NCI-H748 (cell line): ENCODE measurements around the gene USP13.
A peak's percentile ranks its signal among the peaks of the same experiment; 100 is the strongest.
"Not testable (repeated sequence)": the region's sequence is repeated elsewhere in the genome, so short reads cannot be mapped to it uniquely, and the experiment has no call there.

ENCODE experiments used
- DNase-seq: peaks from one replicate; lab custom pipeline; 2025; ENCODE audit not compliant: unreplicated experiment; lab: John Stamatoyannopoulos, UW

USP13 gene

DNA sequence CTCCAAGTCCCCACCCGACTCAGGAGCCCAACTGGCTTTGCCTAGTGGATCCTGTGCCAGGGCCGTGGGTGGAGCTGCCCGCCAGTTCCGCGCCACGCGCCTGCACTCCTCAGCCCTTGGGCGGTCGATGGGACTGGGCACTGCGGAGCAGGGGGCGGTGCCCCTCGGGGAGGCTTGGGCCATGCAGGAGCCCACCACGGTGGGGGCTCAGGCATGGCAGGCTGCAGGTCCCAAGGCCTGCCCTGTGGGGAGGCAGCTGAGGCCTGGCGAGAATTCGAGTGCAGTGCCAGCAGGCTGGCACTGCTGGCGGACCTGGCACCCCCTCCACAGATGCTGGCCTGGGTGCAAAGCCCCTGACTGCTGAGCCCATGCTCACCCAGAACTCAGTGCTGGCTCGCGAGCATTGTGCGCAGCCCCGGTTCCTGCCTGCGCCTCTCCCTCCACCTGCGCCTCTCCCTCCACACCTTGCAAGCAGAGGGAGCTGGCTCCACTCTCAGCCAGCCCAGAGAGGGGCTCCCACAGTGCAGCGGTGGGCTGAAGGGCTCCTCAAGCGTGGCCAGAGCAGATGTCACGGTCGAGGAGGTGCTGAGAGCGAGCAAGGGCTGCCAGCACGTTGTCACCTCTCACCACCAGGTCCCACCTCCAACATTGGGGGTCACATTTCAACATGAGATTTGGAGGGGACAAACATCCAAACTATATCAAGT is 122.7 kb downstream of the USP13 start:
- DNase-seq: no peak

DNA sequence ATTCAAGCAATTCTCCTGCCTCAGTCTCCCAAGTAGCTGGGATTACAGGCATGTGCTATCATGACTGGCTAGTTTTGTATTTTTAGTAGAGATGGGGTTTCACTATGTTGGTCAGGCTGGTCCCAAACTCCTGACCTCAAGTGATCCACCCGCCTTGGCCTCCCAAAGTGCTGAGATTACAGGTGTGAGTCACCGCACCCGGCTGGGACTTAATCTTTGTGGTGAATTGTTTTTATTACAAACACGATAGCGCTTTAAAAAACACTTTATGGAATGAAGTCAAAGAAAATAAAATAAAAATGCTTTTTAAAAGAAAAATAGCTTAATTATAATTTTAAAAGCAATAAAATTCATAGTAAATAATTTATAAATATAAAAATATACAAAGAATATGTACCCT is 130.0 kb downstream of the USP13 start:
- not testable (repeated sequence) for DNase-seq

- DNase-seq: no peak
Observed at GRCh38 chr3:179788996-179789395, 136.2 kb downstream of the USP13 start.

- no peak for DNase-seq
Observed at GRCh38 chr3:179791793-179792192, 139.0 kb downstream of the USP13 start.

DNA sequence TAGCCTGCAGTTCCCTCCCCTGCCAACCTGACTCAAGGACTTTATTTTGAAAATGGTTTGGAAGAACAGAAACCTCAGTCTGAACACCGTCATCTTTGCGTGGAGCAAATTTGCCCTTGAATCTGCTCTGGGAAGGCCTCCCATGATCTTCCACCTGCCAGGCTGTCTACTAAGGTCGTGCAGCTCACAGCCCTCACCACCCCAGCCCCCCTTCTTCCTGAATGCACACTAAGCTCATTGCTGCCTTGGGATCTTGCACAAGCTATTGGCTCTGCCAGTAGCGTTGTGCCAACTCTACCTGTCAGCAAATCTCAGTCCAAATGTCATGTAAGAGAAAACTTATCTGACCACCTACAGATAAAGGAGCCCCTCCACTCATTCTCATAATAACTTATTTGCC is 141.5 kb downstream of the USP13 start:
- no peak for DNase-seq

DNA sequence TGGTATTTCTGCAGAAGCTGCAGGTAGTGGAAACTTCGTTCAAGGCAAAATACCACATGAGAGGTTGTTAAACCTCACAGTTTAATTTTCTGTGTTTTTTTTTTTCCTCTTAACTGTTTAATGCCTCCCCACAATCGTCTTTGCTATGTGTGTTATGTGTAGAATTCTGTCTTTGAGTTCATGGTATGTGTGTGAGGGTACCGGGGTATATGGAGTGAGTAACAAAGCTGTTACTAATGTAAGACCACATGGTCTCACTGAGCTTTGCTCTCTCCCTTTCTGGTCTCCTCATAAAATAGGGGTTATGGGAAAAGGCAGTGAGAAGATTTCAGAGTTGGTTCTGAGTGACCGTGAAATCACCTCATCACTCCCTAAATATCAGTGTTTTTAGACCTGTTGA is 143.6 kb downstream of the USP13 start:
- DNase-seq: no peak

DNA sequence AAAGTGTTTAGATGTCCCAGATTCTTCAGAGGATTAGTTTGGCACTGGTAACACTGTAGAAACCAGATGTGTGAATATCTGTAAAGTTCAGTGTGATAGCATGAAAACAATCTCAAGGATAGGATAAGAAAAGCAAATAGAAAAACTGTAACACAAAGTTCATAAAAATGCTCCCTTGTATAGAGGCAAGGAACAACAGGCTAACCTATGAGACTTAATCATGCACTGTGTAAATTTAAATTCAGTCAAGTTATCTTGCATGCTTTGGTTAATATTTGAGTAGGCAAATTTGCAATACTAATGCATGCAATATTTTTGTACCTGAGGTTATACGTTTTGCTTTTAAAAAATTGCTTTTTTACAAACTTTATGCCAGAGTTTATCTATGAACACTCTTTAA is 144.4 kb downstream of the USP13 start:
- no peak for DNase-seq

DNA sequence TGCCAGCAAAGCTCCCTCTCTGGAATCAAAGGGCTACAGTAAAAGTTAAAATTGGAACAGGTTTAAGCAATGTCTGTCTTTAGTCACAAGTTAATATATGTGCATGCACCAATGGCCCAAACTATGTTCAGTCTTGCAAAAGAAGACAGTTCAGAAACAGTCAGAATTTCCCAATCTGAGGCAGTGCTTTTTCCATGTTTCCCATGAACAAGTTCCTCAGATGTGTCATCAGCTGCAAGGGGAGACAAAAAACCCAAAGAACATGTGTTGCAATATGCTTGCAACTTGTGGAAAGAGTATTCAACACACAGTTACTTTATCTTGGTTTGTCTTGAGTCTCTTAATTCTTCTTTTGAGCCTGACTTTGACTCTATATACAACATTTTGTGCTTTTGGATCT is 148.4 kb downstream of the USP13 start:
- DNase-seq: no peak

DNA sequence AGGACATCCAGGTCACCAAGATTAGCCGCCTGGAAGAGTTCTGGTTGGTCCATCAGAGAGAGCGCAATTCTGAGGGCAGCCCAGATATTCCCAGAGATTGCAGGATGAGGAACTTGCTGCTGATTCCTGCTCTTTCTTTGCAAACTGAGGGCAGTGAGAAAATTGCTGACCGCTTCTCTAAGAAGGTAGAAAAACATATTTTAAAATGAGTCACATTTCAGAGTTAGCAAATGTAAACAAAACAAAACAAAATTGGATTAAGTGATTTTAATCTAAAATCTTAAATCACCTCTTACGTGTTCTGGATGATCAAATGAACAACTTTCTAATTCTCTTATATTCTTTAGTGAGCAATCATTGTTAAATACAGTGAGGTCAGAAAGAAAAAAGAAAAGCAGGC is 149.0 kb downstream of the USP13 start:
- DNase-seq: no peak

- no peak for DNase-seq
Observed at GRCh38 chr3:179806177-179806576, 153.3 kb downstream of the USP13 start.

DNA sequence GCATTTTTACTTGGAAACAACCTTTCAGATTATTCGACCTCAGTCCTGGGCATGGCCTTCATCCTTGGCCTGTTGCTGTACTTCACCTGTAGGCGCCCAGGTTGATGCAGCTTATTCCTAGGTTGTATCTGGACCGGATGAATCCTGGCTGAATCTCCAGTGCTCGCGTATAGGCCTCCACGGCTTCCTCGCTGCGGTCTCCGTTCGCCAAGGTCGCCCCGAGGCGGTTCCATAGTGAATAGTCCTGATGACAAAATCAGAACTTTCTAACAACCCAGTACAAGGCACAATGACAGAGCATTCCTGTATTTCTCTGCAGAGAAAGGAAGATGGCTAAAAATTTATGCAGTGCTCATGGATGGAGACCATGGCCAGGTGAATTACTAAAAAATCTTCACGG is 154.7 kb downstream of the USP13 start:
- DNase-seq: no peak

GRCh38 chr3:179809639-179810038 is 156.8 kb downstream of the USP13 start:
- DNase-seq: no peak

DNA sequence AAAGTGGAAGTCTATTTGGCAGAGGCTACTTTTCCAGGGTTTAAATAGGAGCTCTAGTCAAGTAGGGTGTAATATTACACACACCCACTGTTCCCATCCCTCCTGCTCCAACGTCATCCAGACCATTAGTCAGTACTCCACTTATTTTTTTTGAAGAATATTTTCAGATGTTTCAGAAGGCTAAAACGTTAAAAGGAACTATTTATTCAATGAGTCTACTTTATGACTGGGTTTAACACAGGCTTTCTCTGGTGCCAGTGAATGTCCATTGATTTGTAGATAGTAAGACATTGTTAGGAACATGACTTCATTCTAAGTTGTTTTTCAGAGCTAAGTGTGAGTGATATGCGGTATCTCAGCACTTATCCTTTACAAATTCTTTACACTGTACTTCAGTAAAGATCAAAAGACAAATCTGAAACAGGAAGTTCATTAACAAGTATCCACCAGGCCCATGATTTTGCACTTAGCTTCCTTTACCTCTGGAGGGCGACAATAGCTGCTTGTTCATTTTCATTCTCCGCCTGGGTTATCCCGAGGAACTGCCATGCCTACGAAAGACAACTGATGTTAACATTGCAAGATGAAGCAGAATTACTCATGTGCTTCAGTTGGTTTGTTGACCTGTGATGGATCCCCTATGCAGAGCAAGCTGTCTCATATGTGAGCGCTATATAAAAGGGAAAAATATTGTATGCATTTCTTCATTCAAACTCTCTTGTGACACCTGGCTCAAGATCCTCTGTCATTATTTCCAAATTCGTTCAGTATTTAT is 158.7 kb downstream of the USP13 start:
- peak; percentile 63 for DNase-seq

DNA sequence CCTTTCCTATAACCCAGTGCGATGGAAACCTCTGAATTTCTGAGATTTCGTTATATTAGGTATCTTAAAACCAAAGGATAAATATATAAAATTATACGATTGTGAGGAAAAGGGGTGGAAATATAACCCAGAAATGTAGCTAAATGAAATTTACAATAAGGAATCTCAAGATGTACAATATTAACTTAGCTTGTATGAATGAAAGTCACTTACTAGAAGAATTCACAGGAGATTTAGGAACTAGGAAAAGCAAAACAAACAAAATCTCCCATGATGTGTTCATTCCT is 159.2 kb downstream of the USP13 start:
- no peak for DNase-seq

DNA sequence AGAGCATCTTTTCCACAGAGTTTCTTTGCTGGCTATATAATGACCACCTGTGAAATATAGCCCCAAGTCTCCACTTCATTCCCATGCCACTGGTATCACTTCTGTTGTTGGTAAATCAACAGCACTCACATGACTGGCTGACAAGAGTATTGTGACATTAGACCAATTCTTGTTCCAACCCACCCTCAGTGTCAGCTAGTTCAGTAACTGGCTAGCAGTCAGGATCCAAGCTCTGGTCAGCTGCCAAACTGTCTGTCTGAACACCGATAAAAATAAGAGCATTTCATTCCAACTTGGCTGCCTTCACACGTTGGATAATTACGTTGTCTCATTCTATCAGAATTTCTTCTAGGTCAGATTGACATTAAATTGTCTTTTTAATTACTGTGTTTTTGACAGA is 166.5 kb downstream of the USP13 start:
- no peak for DNase-seq

- DNase-seq: no peak
Observed at GRCh38 chr3:179822296-179822695, 169.5 kb downstream of the USP13 start.

GRCh38 chr3:179825527-179826246 is 172.8 kb downstream of the USP13 start:
- no peak for DNase-seq

DNA sequence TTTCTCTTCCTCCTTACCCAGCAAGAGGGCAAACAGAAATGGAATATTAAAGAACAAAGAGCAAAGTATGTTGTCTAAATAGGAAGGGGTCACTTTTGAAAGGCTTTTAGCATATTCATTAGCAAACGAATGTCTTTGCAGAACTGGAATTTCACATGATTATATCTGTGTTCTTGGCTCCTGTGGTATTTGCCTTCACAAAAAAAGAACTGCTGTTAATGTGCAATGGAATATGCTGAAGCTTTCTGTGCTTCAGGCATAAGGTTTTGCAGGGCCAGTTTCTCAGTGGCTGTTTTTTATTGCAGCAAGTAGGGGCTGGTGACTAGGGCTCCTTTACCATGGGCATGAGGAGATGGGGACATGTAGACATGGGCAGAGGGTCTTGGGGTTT is 173.4 kb downstream of the USP13 start:
- DNase-seq: no peak

DNA sequence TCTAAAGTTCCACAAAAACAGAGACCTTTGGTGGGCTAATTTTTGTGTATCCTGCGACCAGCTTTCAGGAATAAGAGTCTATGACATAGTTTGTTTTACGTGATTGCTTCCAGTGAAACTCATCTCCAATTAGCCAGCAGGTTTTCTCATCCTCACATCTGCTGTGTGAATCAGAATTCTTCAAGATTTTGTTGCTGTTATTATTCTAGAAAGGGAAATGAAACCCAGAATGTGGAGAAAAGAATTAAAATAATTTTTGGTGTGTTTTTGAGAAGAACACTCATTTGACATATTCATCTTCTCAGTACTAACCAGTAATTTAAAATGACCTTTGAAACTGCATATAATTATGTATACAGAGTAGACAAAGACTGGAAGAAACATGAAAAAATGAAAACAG is 175.9 kb downstream of the USP13 start:
- DNase-seq: no peak

- no peak for DNase-seq
Observed at GRCh38 chr3:179829401-179829800, 176.6 kb downstream of the USP13 start.

GRCh38 chr3:179832333-179832854 is 179.6 kb downstream of the USP13 start:
- no peak for DNase-seq

GRCh38 chr3:179833294-179833693 is 180.5 kb downstream of the USP13 start:
- no peak for DNase-seq
